Caco-2 (cell line): ENCODE results near the gene CREB1. TPM values are rescaled to one million over a fixed set of nuclear protein-coding genes. Genes with fewer than 3 reads are reported as not detected.
A peak's percentile ranks its signal among the peaks of the same experiment; 100 is the strongest.

Experiments
- BruUV-seq: library from RNA; stranded (reverse); fragments of 400-500 nt; replicated peaks from 2 replicates; lab custom pipeline; 2021; lab: Mats Ljungman, UMichigan
- CTCF ChIA-PET: fragments of 300-600 bp; sonication (Branson Sonifier 250); formaldehyde crosslinking; loops from one replicate; lab custom pipeline; 2022; ENCODE audit warnings: antibody characterized with exemption; lab: Charles Lee
- POLR2A ChIA-PET: fragments of 300-600 bp; sonication (Branson Sonifier 250); formaldehyde crosslinking; loops from one replicate; lab custom pipeline; 2022; ENCODE audit warnings: antibody characterized with exemption; lab: Charles Lee
- DNase-seq, 2 experiments: peaks; one replicate each; pipeline versions ENCODE4 v3.0.0 to v3.0.0-alpha.2; 2020 to 2022
- H3K27me3 ChIP-seq: replicated peaks from 2 replicates; pipeline ENCODE4 v1.6.0; 2011; ENCODE audit warnings: low read length; ENCODE audit not compliant: control insufficient read depth, insufficient read depth
- H3K36me3 ChIP-seq: 2 replicates; pipeline ENCODE4 v1.5.1; 2011; ENCODE audit warnings: low read length; ENCODE audit not compliant: control insufficient read depth, insufficient read depth
- H3K4me1 ChIP-seq: fragments of 250-450 bp; sonication (Bioruptor Pico); 2 replicates; pipeline ENCODE4 v1.5.1; 2020; ENCODE audit warnings: mild to moderate bottlenecking
- H3K4me3 ChIP-seq: 2 replicates; pipeline ENCODE4 v1.5.1; 2011; ENCODE audit warnings: low read depth, mild to moderate bottlenecking, control low read depth, low read length
- H3K9me3 ChIP-seq: fragments of 250-450 bp; sonication (Bioruptor Pico); 2 replicates; pipeline ENCODE4 v1.5.1; 2020; ENCODE audit warnings: mild to moderate bottlenecking, moderate library complexity
- H3K27ac Mint-ChIP-seq: one replicate; pipeline ENCODE4 v1.8.0; 2022; ENCODE audit warnings: mixed read lengths; ENCODE audit not compliant: unreplicated experiment
- H3K27me3 Mint-ChIP-seq: one replicate; pipeline ENCODE4 v1.8.0; 2022; ENCODE audit warnings: mixed read lengths; ENCODE audit not compliant: insufficient read depth, unreplicated experiment
- H3K36me3 Mint-ChIP-seq: one replicate; pipeline ENCODE4 v1.8.0; 2022; ENCODE audit warnings: mild to moderate bottlenecking, mixed read lengths; ENCODE audit not compliant: insufficient read depth, unreplicated experiment
- H3K4me1 Mint-ChIP-seq: one replicate; pipeline ENCODE4 v1.8.0; 2022; ENCODE audit warnings: low read depth, mixed read lengths; ENCODE audit not compliant: unreplicated experiment
- H3K4me3 Mint-ChIP-seq: one replicate; pipeline ENCODE4 v1.8.0; 2022; ENCODE audit warnings: mild to moderate bottlenecking, moderate library complexity, mixed read lengths; ENCODE audit not compliant: unreplicated experiment
- H3K9me3 Mint-ChIP-seq: one replicate; pipeline ENCODE4 v1.8.0; 2022; ENCODE audit warnings: mixed read lengths; ENCODE audit not compliant: unreplicated experiment
- CTCF ChIP-seq, 2 experiments: fragments of 200-600 bp in 1 of 2; IDR thresholded peaks; 1 replicate in 1 of 2; 2 replicates in 1 of 2; pipeline versions ENCODE4 v1.5.1 to v1.8.0; 2011 to 2022; ENCODE audit warnings: antibody characterized with exemption in 1 of 2, control low read depth in 1 of 2, inconsistent platforms in 1 of 2, low read depth in 1 of 2, low read length in 1 of 2, mild to moderate bottlenecking in 1 of 2, moderate library complexity in 1 of 2; ENCODE audit not compliant: insufficient read depth in 1 of 2, severe bottlenecking in 1 of 2, unreplicated experiment in 1 of 2
- intact Hi-C: fragments of 100-400 bp; cut with micrococcal nuclease; formaldehyde crosslinking; loops from one replicate; pipeline ENCODE4 v1.10.0; 2022; ENCODE audit not compliant: unreplicated experiment
- total RNA-seq: library from RNA; stranded (reverse); gene quantifications from 2 replicates; pipeline ENCODE4 v1.2.3, GENCODE V29; 2022

Gene CREB1
- total RNA-seq, 1 experiment from 2014 or later = 59.0 TPM

DNA sequence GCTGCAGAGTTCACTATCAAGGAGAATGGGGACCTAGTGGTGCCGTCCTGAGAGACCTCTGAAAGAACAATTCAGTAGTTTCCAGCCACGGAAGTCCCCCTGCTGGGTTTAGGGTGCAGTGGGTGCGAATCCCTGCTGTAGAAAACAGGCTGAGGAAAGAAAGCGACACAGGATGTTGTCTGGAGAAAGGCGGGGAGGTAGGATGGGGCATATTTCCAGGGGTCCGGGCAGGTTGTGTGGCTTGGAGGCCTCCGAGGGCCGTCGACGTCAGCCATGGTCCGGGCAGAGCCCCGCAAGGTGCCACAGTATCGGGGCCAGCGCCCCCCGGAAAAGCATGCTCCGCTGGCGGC, 807 bp upstream of the CREB1 start:
- no peaks in the 10 kb centered on the region for H3K27me3 ChIP-seq
- H3K9me3 Mint-ChIP-seq = no peaks in the 10 kb centered on the region
- H3K27ac Mint-ChIP-seq = peak overlapping the region; percentile 97
- no peaks in the 10 kb centered on the region for H3K9me3 ChIP-seq
- H3K4me1 ChIP-seq = peaks cover 29% of the 10 kb centered on the region
- H3K4me3 ChIP-seq = peak overlapping the region; percentile 89
- ChIA-PET POLR2A (no interaction called here), CTCF (no interaction called here)
- H3K36me3 Mint-ChIP-seq = peaks cover 10% of the 10 kb centered on the region
- BruUV-seq = no TSS peak
- no peak for TF ChIP-seq CTCF (IDR thresholded peaks at IDR 0.05; ENCODE audit: insufficient read depth in 1 of 2, low read depth in 1 of 2, low read length in 1 of 2, severe bottlenecking in 1 of 2, unreplicated experiment in 1 of 2)
- no peaks in the 10 kb centered on the region for H3K27me3 Mint-ChIP-seq
- H3K36me3 ChIP-seq = no peaks in the 10 kb centered on the region
- DNase-seq = no peak
- intact Hi-C loops = loop anchor here (1.0 to 2.0 kb wide), 5 partner anchors 28 to 205 kb away; partner anchors contain the start of genes CCNYL1 and METTL21A
- peak overlapping the region; percentile 78 for H3K4me3 Mint-ChIP-seq
- H3K4me1 Mint-ChIP-seq = peaks cover 19% of the 10 kb centered on the region

DNA sequence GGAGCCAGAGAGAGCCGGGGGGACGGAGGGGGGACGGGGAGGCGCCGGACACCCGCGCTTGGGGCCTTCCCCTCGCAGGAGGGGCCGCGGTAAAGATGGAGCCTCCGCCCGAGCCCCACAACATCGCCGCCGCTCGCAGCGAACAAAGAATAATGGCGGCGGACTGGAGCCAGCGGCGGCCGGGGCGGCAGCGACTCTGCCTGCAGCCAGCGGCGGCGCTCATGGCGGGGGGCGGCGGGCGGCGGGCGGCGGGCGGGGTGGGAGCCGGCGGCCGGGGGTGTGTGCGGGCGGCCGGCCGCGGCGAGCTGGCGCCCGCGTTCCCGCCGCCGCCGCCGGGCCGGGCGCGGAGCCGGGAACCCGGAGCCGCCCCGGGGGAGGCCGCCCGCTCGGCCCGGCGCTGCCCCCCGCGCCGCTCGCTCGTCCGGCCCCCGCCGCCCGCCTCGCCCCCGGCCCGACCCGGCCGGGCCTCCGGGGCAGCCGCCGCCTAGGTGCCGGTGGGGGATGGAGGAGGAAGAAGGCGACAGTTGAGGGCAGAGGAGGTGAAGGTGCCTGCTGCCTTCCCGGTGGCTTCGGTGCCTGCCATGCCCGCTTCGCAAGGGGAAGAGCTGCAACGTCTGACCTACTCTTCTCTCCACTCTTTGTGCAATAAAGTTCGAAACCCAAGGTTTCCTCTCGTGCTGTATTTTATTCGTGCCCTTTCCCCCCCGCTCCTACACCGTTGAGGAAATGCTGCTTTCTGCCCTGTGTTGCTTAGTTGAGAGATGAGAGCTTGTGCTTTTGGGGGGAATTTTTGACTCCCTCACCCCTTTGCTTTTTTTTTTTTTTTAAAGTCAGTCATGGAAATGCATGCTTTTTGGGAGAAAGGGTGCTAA, 634 bp downstream of the CREB1 start:
- peak; percentile 52 for DNase-seq
- Mint-ChIP-seq H3K4me3 (peak overlapping the region; percentile 78), H3K27me3 (no peaks in the 10 kb centered on the region), H3K27ac (peak overlapping the region; percentile 97), H3K9me3 (no peaks in the 10 kb centered on the region), H3K36me3 (peaks cover 10% of the 10 kb centered on the region), H3K4me1 (peaks cover 26% of the 10 kb centered on the region)
- intact Hi-C loops = no loop called here
- no TSS peak for BruUV-seq
- H3K27me3 ChIP-seq = no peaks in the 10 kb centered on the region
- no peaks in the 10 kb centered on the region for H3K36me3 ChIP-seq
- ChIA-PET CTCF (interaction anchor here (0.6 to 1.2 kb wide), 6 partner anchors 11 to 510 kb away, joined by 3 to 8 read pairs (median 3); partner anchors contain the start of gene METTL21A), POLR2A (interaction anchor here (0.5 to 1.9 kb wide), 19 partner anchors 9 to 1557 kb away, joined by 3 to 30 read pairs (median 6); partner anchors contain the start of genes CCNYL1 and METTL21A)
- H3K9me3 ChIP-seq = no peaks in the 10 kb centered on the region
- no peak for TF ChIP-seq CTCF (IDR thresholded peaks at IDR 0.05; ENCODE audit: insufficient read depth in 1 of 2, low read depth in 1 of 2, low read length in 1 of 2, severe bottlenecking in 1 of 2, unreplicated experiment in 1 of 2)
- peaks cover 38% of the 10 kb centered on the region for H3K4me1 ChIP-seq
- H3K4me3 ChIP-seq = peak overlapping the region; percentile 85

GRCh38 chr2:207531032-207531952, 1.5 kb downstream of the CREB1 start:
- Histone ChIP-seq H3K4me3 (peak overlapping the region; percentile 85), H3K9me3 (no peaks in the 10 kb centered on the region), H3K36me3 (peaks cover 2% of the 10 kb centered on the region; the same call in 1 of the 2 replicates), H3K27me3 (no peaks in the 10 kb centered on the region), H3K4me1 (peaks cover 38% of the 10 kb centered on the region)
- TF ChIP-seq CTCF (IDR thresholded peaks at IDR 0.05; ENCODE audit: insufficient read depth in 1 of 2, low read depth in 1 of 2, low read length in 1 of 2, severe bottlenecking in 1 of 2, unreplicated experiment in 1 of 2) = no peak
- POLR2A ChIA-PET = interaction anchor here (0.6 to 1.9 kb wide), 2 partner anchors 8 to 51 kb away, joined by 6 to 19 read pairs; no protein-coding TSS in a partner anchor
- intact Hi-C loops = no loop called here
- Mint-ChIP-seq H3K4me1 (peaks cover 26% of the 10 kb centered on the region), H3K36me3 (peaks cover 10% of the 10 kb centered on the region), H3K27ac (peak overlapping the region; percentile 97), H3K9me3 (no peaks in the 10 kb centered on the region), H3K4me3 (peak overlapping the region; percentile 78), H3K27me3 (no peaks in the 10 kb centered on the region)
- CTCF ChIA-PET = no interaction called here
- BruUV-seq = TSS peak; percentile 66
- DNase-seq = no peak
